GM13977 (cell line): ENCODE measurements around the gene THUMPD3.

ENCODE experiments used
- DNase-seq: peaks from one replicate; pipeline ENCODE4 v3.0.0; 2012; ENCODE audit warnings: low spot score
- in situ Hi-C: fragments of 300-500 bp; cut with MboI; formaldehyde crosslinking; loops from one replicate; pipeline ENCODE4 v1.12.0; 2022; ENCODE audit warnings: low sequenced_read_pairs, low pct_unique_long_range_greater_than_20kb, mixed read lengths, inconsistent platforms; ENCODE audit not compliant: unreplicated experiment
- TF ChIP-seq, protein P1 (sequence below): IDR thresholded peaks from 2 replicates; pipeline ENCODE4 v1.5.1; 2012; ENCODE audit warnings: mild to moderate bottlenecking, control low read depth; ENCODE audit not compliant: insufficient read depth; ENCODE audit errors: extremely low read depth, missing control alignments

THUMPD3 gene

DNA sequence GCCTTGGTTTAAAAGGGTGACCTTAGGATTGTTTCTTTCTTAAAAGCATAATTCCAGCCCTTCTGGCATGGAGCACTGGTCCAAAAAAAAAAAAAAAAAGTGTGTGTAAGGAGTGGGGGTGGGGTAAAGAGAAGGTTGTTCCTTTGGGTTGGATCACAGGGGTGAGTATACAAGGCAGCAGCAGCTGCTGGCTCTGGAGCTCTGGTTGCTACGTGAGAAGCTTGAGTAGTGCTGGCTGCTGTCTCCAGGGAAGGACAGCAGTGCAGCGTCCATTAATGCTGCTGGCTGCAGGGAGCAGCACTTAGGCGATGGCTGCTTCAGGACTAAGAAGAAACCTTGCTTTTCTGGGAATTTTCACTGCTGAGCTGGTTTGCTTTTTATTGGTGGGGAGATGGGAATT, 36.9 kb downstream of the THUMPD3 start:
- TF ChIP-seq, protein P1, sequence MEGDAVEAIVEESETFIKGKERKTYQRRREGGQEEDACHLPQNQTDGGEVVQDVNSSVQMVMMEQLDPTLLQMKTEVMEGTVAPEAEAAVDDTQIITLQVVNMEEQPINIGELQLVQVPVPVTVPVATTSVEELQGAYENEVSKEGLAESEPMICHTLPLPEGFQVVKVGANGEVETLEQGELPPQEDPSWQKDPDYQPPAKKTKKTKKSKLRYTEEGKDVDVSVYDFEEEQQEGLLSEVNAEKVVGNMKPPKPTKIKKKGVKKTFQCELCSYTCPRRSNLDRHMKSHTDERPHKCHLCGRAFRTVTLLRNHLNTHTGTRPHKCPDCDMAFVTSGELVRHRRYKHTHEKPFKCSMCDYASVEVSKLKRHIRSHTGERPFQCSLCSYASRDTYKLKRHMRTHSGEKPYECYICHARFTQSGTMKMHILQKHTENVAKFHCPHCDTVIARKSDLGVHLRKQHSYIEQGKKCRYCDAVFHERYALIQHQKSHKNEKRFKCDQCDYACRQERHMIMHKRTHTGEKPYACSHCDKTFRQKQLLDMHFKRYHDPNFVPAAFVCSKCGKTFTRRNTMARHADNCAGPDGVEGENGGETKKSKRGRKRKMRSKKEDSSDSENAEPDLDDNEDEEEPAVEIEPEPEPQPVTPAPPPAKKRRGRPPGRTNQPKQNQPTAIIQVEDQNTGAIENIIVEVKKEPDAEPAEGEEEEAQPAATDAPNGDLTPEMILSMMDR: no peak
- in situ Hi-C loops: no loop called here
- DNase-seq: peak; percentile 20

DNA sequence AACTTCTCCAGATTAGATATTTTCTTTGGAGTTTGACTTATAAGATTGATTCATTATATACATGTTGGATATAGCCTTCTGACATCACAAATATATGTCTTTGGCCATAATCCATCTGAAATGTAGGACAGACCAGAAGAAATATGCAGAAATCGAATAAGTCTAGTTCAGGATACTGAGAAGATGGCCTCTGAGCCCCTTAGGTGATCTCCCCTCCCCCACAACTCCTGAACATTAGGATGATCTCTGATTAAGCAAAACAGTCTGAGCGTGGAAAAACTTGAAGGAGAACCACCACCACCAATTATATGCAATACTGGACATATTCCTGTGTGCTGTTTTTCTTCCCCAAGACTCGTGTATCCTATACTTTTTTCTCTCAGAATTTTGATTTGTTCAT, 37.8 kb downstream of the THUMPD3 start:
- in situ Hi-C loops: no loop called here

DNA sequence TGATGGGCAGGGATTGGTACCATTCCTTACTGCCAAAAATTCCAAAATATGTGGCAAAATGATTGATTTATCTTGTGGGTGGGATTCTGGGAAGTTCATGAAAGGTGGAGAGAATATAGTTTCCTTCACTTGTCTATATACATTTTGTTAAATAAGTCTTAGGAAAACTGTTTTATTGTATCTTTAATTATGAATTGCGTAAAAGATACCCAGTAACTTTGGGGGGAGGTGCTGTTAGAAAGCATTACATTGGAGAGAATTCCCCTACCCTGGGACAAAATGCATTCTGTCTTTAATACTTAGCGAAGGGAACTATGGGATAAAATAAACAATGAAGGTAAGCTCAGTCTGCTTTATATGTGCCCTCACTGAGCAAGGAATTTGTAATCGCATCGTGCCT, 39.1 kb downstream of the THUMPD3 start:
- no peak for DNase-seq
- in situ Hi-C loops: no loop called here
- TF ChIP-seq, protein P1: no peak

More for the DNA sequence above, 37.8 kb downstream of the THUMPD3 start:
- TF ChIP-seq, protein P1: no peak
- no peak for DNase-seq

DNA sequence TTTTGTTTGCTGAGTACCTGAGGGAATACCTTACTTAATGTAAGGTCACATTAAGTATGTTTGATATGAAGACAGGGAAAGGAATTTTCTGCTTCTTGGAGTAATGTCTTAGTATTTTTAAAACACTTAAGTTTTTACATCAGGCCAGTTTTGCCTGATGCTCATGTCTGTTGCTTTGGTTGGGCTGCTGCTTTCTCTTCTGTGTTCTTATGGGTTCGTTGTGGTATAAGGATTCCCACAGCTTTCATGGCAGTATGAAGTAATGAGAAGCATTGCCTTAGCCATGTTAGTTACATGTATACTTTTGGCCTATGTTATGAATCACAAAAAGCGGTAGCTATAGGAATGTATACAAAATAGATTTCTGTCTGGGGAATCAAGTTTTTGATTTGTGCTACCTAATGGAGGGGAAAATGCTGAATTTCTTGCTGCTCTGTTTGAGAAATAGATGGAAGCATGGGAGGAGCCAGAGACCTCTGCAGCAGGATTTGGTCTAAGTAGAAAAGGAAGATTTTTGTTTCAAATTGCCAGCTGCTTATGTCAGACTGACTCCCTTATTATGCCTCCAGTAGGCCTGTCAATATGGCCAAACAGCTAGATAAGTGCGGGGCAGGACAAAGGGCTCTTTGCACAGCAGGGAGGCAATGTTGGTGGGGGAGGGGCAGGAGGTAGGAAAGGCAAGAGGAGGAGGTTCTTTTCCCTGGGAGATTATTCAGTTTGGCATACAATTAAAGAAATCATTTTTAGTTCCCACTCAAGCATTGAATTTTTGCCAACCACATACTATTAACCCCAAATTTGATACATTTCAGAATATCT, 39.8 kb downstream of the THUMPD3 start:
- DNase-seq: no peak
- in situ Hi-C loops: no loop called here
- TF ChIP-seq, protein P1: no peak

DNA sequence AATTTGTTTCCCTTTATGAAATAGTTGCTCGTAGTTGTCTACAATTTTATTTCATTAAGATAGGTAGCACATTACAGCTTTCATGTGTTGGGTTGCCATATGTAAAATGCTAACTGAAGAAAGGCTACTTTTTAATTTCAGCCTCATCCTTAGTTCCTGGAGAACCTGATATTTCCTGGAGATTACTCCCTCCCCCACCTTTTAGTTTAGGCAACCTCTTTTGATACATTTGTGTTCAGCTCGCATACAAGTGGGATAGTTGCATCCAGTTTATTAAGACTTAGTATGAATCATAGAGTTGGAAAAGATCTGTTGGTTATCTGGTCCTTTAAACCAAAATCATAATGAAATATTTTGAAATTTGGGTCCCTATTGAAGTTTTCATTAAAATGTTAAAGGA, 40.6 kb downstream of the THUMPD3 start:
- no peak for DNase-seq
- in situ Hi-C loops: no loop called here
- TF ChIP-seq, protein P1: no peak

DNA sequence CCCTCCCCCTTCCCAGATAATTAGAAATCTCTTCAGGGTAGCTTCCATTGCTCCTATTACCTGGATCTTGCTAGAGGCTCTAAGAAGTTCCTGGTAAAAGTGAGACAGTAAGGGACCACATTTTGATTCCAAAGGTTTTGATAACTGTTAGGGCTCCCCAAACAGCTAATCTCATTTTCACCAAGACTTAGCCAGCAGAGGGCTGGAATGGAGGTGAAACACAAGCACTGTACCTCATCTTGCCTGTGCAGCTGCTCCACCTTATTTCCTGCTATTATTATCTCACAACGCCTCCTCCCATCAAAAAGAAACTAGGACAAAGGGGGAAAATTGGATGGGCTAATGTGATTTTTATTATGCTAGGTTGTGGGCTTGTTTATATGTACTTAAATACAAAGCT, 41.8 kb downstream of the THUMPD3 start:
- TF ChIP-seq, protein P1: no peak
- in situ Hi-C loops: no loop called here

DNA sequence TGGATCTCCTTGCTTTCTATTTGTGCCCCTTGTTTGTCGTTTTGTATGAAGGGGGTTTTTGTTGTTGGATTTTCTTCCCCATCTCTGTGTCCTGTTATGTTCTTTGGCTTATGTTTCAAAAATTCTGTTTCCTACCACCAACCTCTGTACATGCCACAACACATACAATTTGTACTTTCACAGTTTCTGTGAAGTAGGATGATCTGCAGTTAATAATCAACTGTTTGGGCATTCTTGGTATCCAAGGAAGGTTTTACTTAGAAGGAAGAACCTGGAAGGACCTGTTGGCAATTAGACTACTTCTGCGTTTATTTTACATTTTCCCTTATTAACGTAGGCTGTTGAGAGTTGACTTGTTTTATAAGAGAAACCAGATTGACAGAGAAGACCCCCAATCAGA, 42.9 kb downstream of the THUMPD3 start:
- TF ChIP-seq, protein P1: no peak
- DNase-seq: no peak
- in situ Hi-C loops: no loop called here

More for the DNA sequence above, 41.8 kb downstream of the THUMPD3 start:
- DNase-seq: peak; percentile 20
